ENCODE data around the gene EARS2. TPM values are rescaled to one million over a fixed set of nuclear protein-coding genes. Genes with fewer than 3 reads are reported as not detected.

Gene EARS2
- total RNA-seq, 4 donors from 2014 or later = 8.4 to 39.6 (median 19.3) TPM

DNA sequence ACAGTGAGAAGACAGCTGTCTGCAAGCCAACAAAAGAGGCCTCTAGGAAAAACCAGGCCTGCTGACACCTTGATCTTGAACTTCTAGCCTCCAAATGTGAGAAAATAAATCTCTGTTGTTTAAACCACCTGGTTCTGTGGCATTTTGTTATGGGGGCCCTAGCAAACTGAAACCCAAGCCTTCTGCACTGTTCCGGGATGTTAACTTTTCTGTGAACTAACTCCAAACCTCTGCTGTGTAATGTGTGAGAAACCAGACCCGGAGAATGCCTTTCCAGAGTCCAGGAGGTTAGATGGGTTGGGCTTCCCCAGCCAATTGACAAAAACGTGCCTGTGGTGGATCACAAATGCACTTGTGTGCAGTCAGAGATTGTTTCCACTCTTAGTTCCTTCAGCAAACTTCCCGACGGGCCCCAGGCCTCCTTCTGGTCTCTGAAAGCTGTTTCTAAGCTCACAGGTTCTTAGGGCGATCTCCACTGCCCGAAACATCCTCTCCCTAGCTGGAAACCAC lies 33.2 kb downstream of the EARS2 start:
- ATAC-seq = no peak
- Histone ChIP-seq H3K9me3 (no peaks in the 10 kb centered on the region), H3K4me3 (no peak overlapping the region), H3K27me3 (no peaks in the 10 kb centered on the region), H3K27ac (no peak overlapping the region), H3K36me3 (peaks cover 0 to 76% of the 10 kb centered on the region in 2 donors), H3K4me1 (peaks cover 0 to 3% of the 10 kb centered on the region in 2 donors)
- in situ Hi-C loops (cut with MboI; ENCODE audit: low sequenced_read_pairs in 4 of 4) (no loop called here), intact Hi-C loops (cut with DNase I; ENCODE audit: low total_unique reads) (no loop called here)
- TF ChIP-seq POLR2A (IDR thresholded peaks at IDR 0.05) = no peak
- TF ChIP-seq, protein P1, sequence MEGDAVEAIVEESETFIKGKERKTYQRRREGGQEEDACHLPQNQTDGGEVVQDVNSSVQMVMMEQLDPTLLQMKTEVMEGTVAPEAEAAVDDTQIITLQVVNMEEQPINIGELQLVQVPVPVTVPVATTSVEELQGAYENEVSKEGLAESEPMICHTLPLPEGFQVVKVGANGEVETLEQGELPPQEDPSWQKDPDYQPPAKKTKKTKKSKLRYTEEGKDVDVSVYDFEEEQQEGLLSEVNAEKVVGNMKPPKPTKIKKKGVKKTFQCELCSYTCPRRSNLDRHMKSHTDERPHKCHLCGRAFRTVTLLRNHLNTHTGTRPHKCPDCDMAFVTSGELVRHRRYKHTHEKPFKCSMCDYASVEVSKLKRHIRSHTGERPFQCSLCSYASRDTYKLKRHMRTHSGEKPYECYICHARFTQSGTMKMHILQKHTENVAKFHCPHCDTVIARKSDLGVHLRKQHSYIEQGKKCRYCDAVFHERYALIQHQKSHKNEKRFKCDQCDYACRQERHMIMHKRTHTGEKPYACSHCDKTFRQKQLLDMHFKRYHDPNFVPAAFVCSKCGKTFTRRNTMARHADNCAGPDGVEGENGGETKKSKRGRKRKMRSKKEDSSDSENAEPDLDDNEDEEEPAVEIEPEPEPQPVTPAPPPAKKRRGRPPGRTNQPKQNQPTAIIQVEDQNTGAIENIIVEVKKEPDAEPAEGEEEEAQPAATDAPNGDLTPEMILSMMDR (IDR thresholded peaks at IDR 0.05 in 4 of 5, conservative IDR thresholded peaks at IDR 0.05 in 1 of 5) = no peak
- DNase-seq = no peak

DNA sequence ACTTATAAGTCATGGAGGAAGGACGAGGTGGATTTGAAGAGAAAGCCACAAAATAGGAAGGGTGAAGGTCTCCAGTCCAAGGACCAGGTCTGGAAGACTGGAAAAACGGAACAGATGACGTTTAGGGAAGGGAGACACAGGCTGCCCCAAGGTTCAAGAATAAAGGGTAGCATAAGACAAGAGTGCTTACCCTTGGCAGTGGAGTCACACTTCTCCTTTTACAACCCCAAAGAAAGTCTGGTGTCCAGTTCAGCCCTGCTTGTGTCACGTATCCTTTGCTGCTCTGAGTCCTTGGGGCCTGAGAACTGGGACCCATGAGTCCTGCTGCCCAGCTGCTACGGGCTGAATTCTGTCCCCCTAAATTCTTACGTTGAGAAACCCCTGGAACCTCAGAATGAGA lies 33.8 kb downstream of the EARS2 start:
- no peaks in the 10 kb centered on the region for H3K27me3 ChIP-seq
- DNase-seq = no peak
- H3K27ac ChIP-seq = no peak overlapping the region
- in situ Hi-C loops (cut with MboI; ENCODE audit: low sequenced_read_pairs in 4 of 4) = no loop called here
- no peak for ATAC-seq
- H3K4me1 ChIP-seq = peaks cover 0 to 3% of the 10 kb centered on the region in 2 donors
- no peak for TF ChIP-seq POLR2A (IDR thresholded peaks at IDR 0.05)
- TF ChIP-seq, protein P1 (IDR thresholded peaks at IDR 0.05 in 4 of 5, conservative IDR thresholded peaks at IDR 0.05 in 1 of 5) = no peak
- no peak overlapping the region for H3K4me3 ChIP-seq
- intact Hi-C loops (cut with DNase I; ENCODE audit: low total_unique reads) = no loop called here
- peaks cover 0 to 71% of the 10 kb centered on the region in 2 donors for H3K36me3 ChIP-seq
- no peaks in the 10 kb centered on the region for H3K9me3 ChIP-seq

- DNase-seq (no peak), ATAC-seq (no peak)
- Histone ChIP-seq H3K36me3 (peaks cover 0 to 60% of the 10 kb centered on the region in 2 donors), H3K27me3 (no peaks in the 10 kb centered on the region), H3K4me3 (no peak overlapping the region), H3K27ac (no peak overlapping the region), H3K9me3 (no peaks in the 10 kb centered on the region), H3K4me1 (peaks cover 0 to 3% of the 10 kb centered on the region in 2 donors)
- in situ Hi-C loops (cut with MboI; ENCODE audit: low sequenced_read_pairs in 4 of 4) (no loop called here), intact Hi-C loops (cut with DNase I; ENCODE audit: low total_unique reads) (no loop called here)
- TF ChIP-seq, protein P1 (IDR thresholded peaks at IDR 0.05 in 4 of 5, conservative IDR thresholded peaks at IDR 0.05 in 1 of 5) = no peak
- no peak for TF ChIP-seq POLR2A (IDR thresholded peaks at IDR 0.05)
These were observed 35.2 kb downstream of the EARS2 start for GRCh38 chr16:23521965-23522364.

GRCh38 chr16:23521037-23521743 lies 36.0 kb downstream of the EARS2 start:
- no peak for ATAC-seq
- Histone ChIP-seq H3K9me3 (no peaks in the 10 kb centered on the region), H3K36me3 (peaks cover 0 to 52% of the 10 kb centered on the region in 2 donors), H3K27ac (no peak overlapping the region), H3K4me3 (no peak overlapping the region), H3K4me1 (peaks cover 0 to 3% of the 10 kb centered on the region in 2 donors), H3K27me3 (no peaks in the 10 kb centered on the region)
- TF ChIP-seq, protein P1 (IDR thresholded peaks at IDR 0.05 in 4 of 5, conservative IDR thresholded peaks at IDR 0.05 in 1 of 5) = no peak
- intact Hi-C loops (cut with DNase I; ENCODE audit: low total_unique reads) = no loop called here
- in situ Hi-C loops (cut with MboI; ENCODE audit: low sequenced_read_pairs in 4 of 4) = no loop called here
- DNase-seq = no peak

Measured in gastrocnemius medialis (tissue), 4 donors.